HG03159 (cell line): ENCODE measurements around the gene SHISA4.
"Not testable (repeated sequence)": the region's sequence is repeated elsewhere in the genome, so short reads cannot be mapped to it uniquely, and the experiment has no call there.

Source experiments
- ATAC-seq: cut with Tn5 transposase; IDR thresholded peaks from one replicate; pipeline ENCODE4 v1.9.1; 2021; ENCODE audit warnings: mild to moderate bottlenecking, moderate library complexity; ENCODE audit not compliant: unreplicated experiment

The SHISA4 gene

DNA sequence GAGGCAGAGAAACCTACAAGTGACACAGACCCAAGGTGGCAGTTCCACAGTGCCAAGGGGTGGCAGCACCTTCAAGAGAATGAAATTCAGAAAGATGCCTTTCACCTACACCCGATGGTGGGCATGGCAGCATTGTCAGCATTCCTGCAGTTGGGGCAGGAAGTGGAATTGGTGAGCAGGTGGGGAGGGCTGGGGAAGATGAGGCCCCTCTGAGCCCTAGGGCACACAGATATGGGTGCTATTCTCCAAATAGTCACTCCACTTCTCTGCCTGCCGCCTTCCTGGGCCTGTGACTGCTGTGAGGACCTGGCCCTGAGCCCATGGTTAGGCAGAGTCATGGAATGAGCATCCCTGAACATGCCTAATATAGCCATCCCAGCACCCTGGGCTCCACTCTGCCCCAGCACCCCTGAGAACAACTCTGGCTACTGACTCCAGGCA, 8.3 kb downstream of the SHISA4 start:
- no peak for ATAC-seq

DNA sequence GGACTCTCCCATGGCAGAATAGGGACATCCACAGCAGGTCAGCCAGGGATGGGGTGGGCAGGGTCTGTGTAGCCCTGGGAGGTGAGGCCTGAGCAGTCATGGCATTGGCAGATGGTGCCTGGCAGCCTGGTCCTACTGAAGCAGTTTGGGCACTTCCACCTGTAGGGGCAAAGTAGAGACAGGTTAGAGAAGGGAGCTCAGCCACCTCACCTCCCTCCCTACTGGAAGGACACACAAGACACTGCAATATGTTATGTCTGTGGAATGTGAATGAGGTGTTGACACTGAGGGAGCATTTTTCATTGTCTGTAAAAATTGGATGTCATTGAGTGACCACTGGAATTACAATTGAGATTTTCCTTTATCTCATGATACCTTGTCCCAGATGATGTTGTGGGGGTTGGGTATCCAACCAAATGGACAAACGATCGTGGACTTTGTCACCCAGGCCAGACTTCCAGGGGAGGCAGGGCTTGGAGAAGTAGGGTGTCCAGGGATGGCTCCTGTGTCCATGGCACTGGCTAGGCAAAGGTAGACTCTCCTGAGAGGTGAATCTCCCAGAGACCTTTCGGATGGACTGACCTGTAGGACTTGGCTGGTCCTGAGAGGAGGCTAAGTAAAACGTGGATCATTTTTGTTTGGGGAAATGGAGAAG, 9.7 kb downstream of the SHISA4 start:
- no peak for ATAC-seq

DNA sequence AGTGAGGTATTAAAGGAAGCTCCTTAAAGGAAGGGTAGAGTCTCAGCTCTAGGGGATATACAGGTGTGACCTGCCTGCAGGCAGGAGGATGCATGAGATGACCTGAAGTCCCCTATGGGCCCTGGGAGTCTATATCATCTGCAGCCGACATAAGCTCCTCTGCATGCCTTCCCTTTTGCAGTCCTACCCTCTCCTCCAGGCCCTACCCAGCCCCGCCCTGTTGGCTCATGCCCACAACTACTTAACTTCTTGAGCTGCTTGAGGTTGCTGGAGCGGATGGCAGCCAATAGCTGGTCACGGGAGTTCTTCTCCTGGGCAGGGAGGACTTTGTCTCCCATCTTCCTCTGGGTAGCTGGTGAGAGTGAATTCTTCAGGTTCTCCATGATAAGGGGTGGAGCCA, 10.3 kb downstream of the SHISA4 start:
- ATAC-seq, result no peak

DNA sequence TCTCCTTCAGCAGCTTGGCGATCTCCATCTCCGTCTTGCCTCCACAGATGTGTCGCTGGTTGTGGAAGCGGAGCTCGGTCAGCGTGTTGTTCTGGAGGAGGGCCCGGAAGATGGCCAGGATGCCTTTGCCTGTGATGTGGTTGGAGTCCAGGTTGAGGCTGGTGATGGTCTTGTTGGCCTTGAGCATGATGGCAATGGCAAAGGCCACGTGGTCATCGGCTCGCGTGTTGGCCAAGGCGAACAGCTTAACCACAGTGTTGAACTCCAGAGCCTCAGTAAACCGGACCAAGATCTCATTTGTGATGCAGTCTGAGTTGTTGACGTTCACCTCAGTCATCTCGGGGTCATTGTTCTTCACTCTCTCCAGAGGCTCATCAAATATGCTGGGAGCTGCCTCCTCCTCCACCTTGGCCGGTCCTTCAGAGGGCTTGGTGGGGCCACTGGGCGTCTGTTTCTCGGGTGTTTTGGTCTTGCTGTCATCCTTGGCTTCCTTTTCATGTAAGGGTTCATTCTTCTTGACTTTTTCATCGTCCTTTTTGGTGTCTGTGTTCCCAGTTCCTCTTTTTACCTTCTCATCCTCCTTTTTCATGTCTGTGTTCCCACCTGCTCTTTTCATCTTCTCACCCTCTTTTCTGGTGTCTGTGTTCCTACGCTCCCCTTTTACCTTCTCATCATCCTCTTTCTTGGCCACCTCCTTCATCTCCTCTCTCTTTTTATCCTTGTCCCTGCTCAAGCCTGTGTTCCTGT, 11.2 kb downstream of the SHISA4 start:
- no peak for ATAC-seq

GRCh38 chr1:201900476-201900875, 11.8 kb downstream of the SHISA4 start:
- no peak for ATAC-seq

- not testable (repeated sequence) for ATAC-seq
Observed at GRCh38 chr1:201901036-201901435, 12.3 kb downstream of the SHISA4 start.

DNA sequence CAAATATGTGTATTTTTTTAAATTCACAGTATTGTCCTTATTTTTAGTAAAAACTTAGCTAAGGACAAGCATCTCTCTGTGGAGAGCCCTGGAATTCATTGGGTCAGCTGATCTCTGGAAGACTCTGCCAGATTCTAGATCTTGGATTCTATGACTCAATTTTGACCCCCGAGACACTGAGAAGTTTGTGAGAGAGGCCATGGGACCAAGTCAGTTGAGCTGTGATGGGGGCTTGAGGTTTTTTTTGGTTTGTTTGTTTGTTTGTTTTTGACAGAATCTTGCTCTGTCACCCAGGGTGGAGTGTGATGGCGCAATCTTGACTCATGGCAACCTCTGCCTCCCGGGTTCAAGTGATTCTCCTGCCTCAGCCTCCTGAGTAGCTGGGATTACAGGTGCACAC, 13.5 kb downstream of the SHISA4 start:
- no peak for ATAC-seq

DNA sequence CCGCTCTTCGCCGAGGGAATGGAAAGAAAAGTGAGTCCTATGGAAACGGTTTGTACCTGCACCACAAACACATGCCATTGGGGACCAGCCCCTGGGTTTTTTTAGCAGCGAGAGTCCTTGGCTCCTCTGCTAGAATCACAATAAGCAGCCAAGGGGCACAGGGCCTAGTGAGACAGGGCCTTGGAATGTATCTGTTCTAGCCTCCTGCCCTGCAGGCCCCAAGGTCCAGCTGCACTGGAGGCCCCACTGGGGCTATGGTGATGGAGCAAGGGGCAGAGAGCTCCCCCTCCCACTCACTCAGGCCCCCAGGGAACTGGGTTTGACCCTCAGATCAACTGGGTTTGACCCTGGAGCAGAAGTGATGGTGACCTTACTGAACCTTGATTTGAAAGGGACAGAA, 14.4 kb downstream of the SHISA4 start:
- no peak for ATAC-seq

DNA sequence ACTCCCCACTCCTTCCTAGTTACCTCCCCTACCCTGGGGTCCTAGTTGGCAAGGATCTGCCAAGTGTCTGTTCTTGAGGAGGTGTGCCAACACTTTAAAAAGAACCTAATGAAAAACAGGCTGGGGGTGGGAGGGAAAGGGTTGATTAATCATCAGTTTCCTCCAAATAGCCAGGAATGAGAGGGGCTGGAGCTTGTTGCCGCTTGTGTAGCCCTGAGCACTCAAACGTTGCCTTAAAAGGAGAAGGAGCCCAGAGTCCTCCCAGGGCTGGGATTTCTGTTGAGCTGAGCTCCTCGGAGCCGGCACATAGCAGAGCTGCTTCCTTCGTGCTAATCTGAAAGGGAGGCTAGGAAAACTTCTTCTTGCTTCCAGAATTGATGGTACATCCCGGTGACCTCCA, 15.9 kb downstream of the SHISA4 start:
- ATAC-seq, result no peak

GRCh38 chr1:201905234-201905890, 16.7 kb downstream of the SHISA4 start:
- no peak for ATAC-seq

DNA sequence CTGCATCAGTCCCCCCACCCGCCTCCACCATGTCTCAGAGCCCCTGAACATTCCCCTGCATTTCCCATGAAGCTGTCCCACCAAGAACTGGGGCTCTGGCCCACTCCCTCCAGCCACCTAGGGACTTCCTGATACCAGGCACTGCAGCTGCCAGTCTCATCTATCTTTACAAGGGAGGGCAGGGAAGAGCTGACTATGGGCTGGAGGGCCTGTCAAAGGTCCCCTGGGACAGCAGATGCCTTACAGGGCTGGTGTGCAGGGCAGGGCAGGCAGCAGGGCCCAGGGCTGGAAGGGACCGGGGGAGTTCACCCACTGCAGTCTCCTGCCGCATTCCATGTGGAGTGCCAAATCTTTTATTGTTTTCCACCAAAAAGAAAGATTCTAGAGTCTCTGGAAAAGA, 17.6 kb downstream of the SHISA4 start:
- ATAC-seq, result no peak

DNA sequence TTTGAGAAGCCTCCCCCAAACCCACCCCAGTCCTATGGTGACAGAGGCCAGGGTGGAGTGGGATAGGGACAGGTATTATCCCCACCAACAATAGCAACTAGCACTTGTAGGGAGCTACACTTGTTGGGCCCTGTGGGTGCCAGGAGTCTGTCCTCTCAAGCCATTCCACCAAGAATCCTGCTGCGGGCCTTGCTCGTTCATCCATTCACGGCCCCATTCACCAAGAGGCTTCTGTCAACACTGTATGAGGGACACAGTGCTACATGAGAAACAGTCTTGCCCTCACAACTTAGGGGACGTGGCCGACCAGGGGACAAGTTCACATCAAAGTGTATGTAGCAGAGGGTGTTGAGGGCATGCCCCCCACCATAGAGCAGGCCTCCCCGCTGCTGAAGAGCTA, 18.9 kb downstream of the SHISA4 start:
- ATAC-seq, result no peak

DNA sequence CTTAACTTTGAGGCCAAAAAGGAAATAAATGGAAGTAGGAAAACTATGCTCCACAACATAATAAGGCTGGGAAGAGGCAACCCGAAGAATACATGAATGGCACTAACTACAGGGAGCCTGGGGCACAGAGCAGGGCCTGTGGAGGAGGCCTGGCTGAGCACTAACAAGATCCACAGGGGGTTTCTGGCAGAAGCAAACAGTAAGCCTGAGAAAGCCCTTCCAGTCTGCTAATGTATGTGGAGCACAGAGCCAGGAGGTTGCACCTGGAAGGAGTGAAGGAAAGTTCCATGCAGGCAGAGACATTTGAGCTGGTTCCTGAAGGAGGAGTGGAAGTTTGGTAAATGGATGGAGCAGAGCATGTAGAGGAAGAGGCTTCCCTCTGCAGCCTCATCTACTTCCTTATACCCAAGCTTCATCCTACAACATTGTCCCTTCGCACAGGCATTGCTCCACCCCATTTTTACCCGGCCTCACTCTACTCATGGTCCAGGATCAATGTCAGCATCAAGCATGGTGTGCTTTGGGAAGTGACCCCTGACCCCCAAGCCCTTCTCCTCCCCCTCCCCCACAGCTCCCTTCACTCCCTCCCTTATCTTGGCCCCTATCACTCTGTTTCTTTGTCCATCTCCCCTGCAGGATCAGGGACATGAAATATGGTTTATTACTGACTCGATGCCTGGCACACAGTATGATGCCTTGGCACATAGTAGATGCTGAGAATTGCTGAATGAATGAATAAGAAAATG, 23.3 kb downstream of the SHISA4 start:
- no peak for ATAC-seq

DNA sequence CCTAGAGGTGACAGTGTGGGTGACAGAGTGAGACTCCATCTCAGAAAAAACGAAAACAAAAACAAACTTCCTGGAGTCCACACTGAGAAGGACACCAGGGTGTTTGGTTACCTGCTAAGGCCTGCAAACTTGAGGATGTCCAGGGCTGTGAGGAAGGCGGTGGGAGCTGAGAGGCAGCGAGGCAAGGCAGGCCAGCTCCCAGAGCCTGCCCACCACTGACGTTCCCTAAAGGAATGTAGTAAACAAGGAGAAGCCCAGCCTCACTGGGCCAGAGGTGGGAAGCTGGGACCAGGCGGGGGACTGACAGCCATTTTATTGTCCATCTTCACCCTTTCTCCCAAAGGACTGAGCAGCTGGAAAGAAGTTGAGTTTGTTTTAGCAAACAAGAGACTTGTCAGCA, 24.1 kb downstream of the SHISA4 start:
- no peak for ATAC-seq

DNA sequence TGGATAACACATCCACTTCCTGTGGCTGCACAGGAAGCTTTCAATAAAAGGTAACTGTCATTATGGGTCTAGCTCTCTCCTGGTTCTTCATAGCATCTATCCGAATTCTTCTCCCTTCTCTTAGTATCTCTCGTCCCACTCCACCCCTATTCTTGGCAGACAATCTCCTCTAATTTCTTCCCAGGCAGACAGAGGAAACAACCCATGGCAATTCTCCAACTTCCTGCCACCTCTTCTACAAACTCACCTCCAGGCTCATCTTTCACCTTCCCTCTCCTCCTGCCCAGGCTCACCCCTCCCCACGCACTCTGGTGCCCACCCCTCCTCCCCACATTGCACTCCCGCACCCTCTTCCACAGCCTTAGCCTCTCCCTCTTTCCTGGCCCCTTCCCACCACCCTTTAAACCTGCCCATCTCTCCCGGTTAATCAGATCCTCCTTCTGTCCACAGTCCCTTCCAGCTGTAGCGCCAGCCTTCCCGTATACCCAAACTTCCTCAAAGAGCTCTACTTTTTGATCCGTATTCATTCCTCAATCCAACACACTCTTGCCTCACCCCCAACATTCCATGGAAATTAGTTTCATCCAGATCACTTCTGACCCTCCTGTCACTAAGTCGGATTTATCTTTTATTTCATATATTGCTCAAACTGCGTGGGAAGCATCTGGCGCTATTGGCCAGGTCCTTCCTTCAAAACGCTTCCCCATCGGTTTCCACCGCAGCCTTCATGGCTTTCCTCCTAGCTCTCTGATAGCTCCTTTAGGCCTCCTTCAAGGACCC, 25.9 kb downstream of the SHISA4 start:
- ATAC-seq, result no peak

DNA sequence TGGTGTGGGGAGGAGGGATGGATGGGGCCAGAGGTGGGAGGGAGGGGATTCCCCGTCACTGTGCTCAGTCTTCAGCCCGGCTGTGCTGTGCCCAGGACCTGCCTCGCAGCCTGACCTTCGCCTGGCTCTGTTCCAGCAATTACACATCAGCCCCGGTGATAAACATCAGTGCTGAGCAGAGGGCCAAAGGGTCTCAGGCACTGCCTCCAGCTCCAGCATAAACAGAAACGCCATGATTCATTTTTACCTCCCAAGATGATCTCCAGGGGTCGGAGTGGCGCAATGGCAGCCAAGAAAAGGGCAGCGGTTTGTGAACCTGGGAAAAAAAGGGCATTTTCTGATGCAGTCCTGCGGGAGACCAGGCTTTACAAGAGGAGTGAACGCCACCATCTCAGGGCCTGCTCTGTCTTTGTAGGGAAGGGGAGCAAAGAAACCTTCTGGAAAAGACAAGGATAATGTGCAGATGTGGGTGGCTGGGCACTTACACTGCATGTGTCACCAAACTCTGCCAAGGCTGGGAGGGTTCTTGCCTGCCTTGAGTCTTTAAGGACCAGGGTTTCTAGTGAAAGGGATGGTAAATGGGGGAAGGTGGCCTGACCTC, 28.1 kb downstream of the SHISA4 start:
- ATAC-seq, result no peak

GRCh38 chr1:201917362-201918033, 28.8 kb downstream of the SHISA4 start:
- ATAC-seq, result no peak

DNA sequence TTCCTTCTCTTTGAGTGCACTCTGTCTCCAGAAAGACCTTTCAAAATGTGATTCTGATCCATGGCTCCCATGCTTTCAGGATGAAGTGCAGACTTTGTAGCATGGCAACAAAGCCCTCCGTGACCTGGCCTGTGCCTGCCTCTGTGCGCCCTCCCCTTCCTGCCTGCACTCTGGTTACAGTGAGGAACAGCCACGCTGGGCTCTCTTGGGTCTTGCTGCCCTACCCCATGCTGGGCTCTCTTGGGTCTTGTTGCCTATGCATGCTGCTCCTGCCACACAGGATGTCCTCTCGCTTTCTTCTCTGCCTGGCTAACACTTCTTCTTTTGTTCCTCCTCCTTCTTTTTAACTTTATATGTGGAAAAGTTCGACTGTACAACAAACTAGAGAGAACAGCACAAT, 29.6 kb downstream of the SHISA4 start:
- no peak for ATAC-seq

GRCh38 chr1:201921952-201922558, 33.4 kb downstream of the SHISA4 start:
- no peak for ATAC-seq

DNA sequence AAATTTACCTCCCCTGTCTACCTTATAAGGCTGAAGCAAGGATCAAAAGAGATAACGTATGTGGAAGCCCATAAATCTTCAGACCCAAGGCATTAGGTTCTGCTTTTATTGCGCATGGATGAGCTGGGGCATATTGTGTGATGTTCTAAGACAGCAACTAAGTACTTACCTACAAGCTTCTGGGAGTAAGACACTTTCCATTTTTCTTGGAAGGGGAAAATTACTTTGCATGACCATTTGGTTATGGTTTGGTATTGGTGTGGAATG, 36.5 kb downstream of the SHISA4 start:
- ATAC-seq, result no peak
